CD14-positive monocyte (primary cell): ENCODE results near the gene PDE11A. TPM values are rescaled to one million over a fixed set of nuclear protein-coding genes. Genes with fewer than 3 reads are reported as not detected.

Source experiments
- DNase-seq, 3 donors: peaks; one replicate each; pipeline ENCODE4 v3.0.0-alpha.2; 2011 to 2022
- H2AFZ ChIP-seq: 2 replicates; pipeline ENCODE4 v1.6.0; 2012; ENCODE audit warnings: mild to moderate bottlenecking, low read depth, low read length, inconsistent platforms; ENCODE audit not compliant: insufficient read depth, poor library complexity, severe bottlenecking
- H3K27ac ChIP-seq, 2 donors: 1 replicate in 1 of 2; 2 replicates in 1 of 2; pipeline ENCODE4 v1.5.1; 2012 to 2013; ENCODE audit warnings: low read length in 2 of 2, control low read depth in 1 of 2, inconsistent platforms in 1 of 2, low read depth in 1 of 2, mild to moderate bottlenecking in 1 of 2
- H3K27me3 ChIP-seq, 2 donors: one replicate each; pipeline versions ENCODE4 v1.6.0 to v1.6.1; 2011 to 2013; ENCODE audit warnings: low read length in 2 of 2; ENCODE audit not compliant: control insufficient read depth in 2 of 2, insufficient read depth in 2 of 2
- H3K36me3 ChIP-seq, 2 donors: replicated peaks in 1 of 2; 1 replicate in 1 of 2; 2 replicates in 1 of 2; pipeline versions ENCODE4 v1.5.1 to v1.6.1; 2012 to 2013; ENCODE audit warnings: low read length in 2 of 2, control low read depth in 1 of 2, inconsistent platforms in 1 of 2, mild to moderate bottlenecking in 1 of 2; ENCODE audit not compliant: insufficient read depth in 2 of 2, control insufficient read depth in 1 of 2
- H3K4me1 ChIP-seq, 2 donors: 1 replicate in 1 of 2; 2 replicates in 1 of 2; pipeline versions ENCODE4 v1.5.1 to v1.6.1; 2012 to 2013; ENCODE audit warnings: low read length in 2 of 2, control low read depth in 1 of 2, inconsistent platforms in 1 of 2, mild to moderate bottlenecking in 1 of 2, moderate library complexity in 1 of 2; ENCODE audit not compliant: insufficient read depth in 2 of 2, control insufficient read depth in 1 of 2
- H3K4me2 ChIP-seq: replicated peaks from 2 replicates; pipeline ENCODE3; 2012; ENCODE audit warnings: low read length, moderate library complexity, mild to moderate bottlenecking; ENCODE audit not compliant: poor library complexity, severe bottlenecking; ENCODE audit errors: extremely low read depth
- H3K4me3 ChIP-seq, 3 experiments: fragments of 200-600 bp in 1 of 3; sonication (generic) in 1 of 3; replicated peaks in 1 of 3; 1 replicate in 2 of 3; 2 replicates in 1 of 3; pipeline ENCODE4 v1.5.1; 2011 to 2013; ENCODE audit warnings: low read length in 3 of 3, mild to moderate bottlenecking in 3 of 3, control low read depth in 2 of 3, low read depth in 2 of 3, inconsistent platforms in 1 of 3, moderate library complexity in 1 of 3
- H3K79me2 ChIP-seq: 2 replicates; pipeline ENCODE4 v1.6.0; 2012; ENCODE audit warnings: mild to moderate bottlenecking, control low read depth, inconsistent platforms, low read length, moderate library complexity; ENCODE audit not compliant: insufficient read depth
- H3K9ac ChIP-seq: 2 replicates; pipeline ENCODE4 v1.6.0; 2017; ENCODE audit warnings: low read length, mild to moderate bottlenecking; ENCODE audit not compliant: insufficient read depth, poor library complexity, severe bottlenecking
- H3K9me3 ChIP-seq, 2 donors: replicated peaks in 1 of 2; 1 replicate in 1 of 2; 2 replicates in 1 of 2; pipeline versions ENCODE4 v1.5.1 to v1.6.1; 2012 to 2013; ENCODE audit warnings: low read length in 2 of 2, control low read depth in 1 of 2; ENCODE audit not compliant: control insufficient read depth in 1 of 2, insufficient read depth in 1 of 2
- H4K20me1 ChIP-seq: 2 replicates; pipeline ENCODE4 v1.6.0; 2012; ENCODE audit warnings: mild to moderate bottlenecking, low read length, control low read depth, moderate library complexity; ENCODE audit not compliant: insufficient read depth
- H3K27ac Mint-ChIP-seq, 7 donors: one replicate each; pipeline ENCODE4 v1.8.0; 2020; ENCODE audit warnings: mild to moderate bottlenecking in 7 of 7, mixed read lengths in 7 of 7, moderate library complexity in 6 of 7, inconsistent platforms in 2 of 7
- H3K27me3 Mint-ChIP-seq, 3 donors: one replicate each; pipeline ENCODE4 v1.8.0; 2021 to 2022; ENCODE audit warnings: low read depth in 3 of 3, mild to moderate bottlenecking in 3 of 3, mixed read lengths in 3 of 3, moderate library complexity in 3 of 3, inconsistent platforms in 1 of 3
- H3K36me3 Mint-ChIP-seq, 2 donors: one replicate each; pipeline ENCODE4 v1.8.0; 2020; ENCODE audit warnings: mixed read lengths in 2 of 2, inconsistent platforms in 1 of 2, mild to moderate bottlenecking in 1 of 2
- H3K4me1 Mint-ChIP-seq: one replicate; pipeline ENCODE4 v1.8.0; 2020; ENCODE audit warnings: mild to moderate bottlenecking, mixed read lengths
- H3K4me3 Mint-ChIP-seq, 2 donors: one replicate each; pipeline ENCODE4 v1.8.0; 2020; ENCODE audit warnings: mild to moderate bottlenecking in 2 of 2, mixed read lengths in 2 of 2, moderate library complexity in 1 of 2
- H3K9me3 Mint-ChIP-seq, 7 donors: one replicate each; pipeline ENCODE4 v1.8.0; 2020 to 2022; ENCODE audit warnings: mixed read lengths in 7 of 7, mild to moderate bottlenecking in 6 of 7, moderate library complexity in 6 of 7, inconsistent platforms in 2 of 7
- CTCF ChIP-seq: fragments of 200-600 bp; IDR thresholded peaks from one replicate; pipeline ENCODE4 v1.8.0; 2022; ENCODE audit warnings: antibody characterized with exemption, mild to moderate bottlenecking
- WGBS: methylation state at CpG from one replicate; pipeline ENCODE4 v1.1.5; 2013; ENCODE audit warnings: missing lambda C conversion rate; ENCODE audit not compliant: insufficient coverage; 5-methylcytosine and 5-hydroxymethylcytosine counted together
- intact Hi-C, 2 donors: fragments of 100-400 bp; cut with micrococcal nuclease; formaldehyde crosslinking; loops; one replicate each; pipeline versions ENCODE4 v1.15.0 to v1.15.1; 2023
- polyA plus RNA-seq, 3 donors: library from polyadenylated mRNA; depleted of rRNA in 1 of 3; unstranded in 2 of 3; stranded (reverse) in 1 of 3; fragments of 300-500 nt in 2 of 3; fragments of >200 nt in 1 of 3; fragmentation: Illumina TruSeq in 2 of 3; gene quantifications; 1 replicate in 2 of 3; 2 replicates in 1 of 3; pipeline ENCODE4 v1.2.3, GENCODE V29; 2012 to 2021

PDE11A gene
- polyA plus RNA-seq, 3 donors = not detected

DNA sequence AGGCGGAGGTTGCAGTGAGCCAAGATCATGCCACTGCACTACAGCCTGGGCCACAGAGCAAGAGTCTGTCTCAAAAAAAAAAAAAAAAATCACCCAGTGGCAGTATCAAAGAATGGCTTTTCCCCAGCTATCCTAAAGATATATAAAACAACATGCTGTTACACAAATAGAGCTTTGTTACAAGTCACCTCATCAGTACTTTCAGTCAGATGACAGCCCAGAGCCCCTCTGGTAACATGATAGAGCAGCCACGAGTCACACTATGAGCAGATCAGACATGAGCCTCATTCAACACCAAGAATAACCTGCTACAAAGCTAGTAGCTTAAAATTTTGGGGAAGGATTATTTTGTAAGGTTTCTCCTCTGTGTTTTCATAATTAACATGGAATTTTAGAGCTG, 25.2 kb downstream of the PDE11A start:
- H3K9me3 ChIP-seq = no peaks in the 10 kb centered on the region
- no peaks in the 10 kb centered on the region for H3K36me3 ChIP-seq
- H3K27me3 ChIP-seq = no peaks in the 10 kb centered on the region
- H3K4me2 ChIP-seq = no peak overlapping the region
- no peak overlapping the region for H3K27ac ChIP-seq
- no peaks in the 10 kb centered on the region for H4K20me1 ChIP-seq
- H3K9me3 Mint-ChIP-seq = peaks cover 0 to 10% (median 7%) of the 10 kb centered on the region in 7 donors
- no peaks in the 10 kb centered on the region for H3K36me3 Mint-ChIP-seq
- H3K4me1 ChIP-seq = no peaks in the 10 kb centered on the region
- no peaks in the 10 kb centered on the region for H3K79me2 ChIP-seq
- 100% methylated on average over 1 of the region's 2 CpGs for WGBS
- no peak overlapping the region for H3K9ac ChIP-seq
- no peak overlapping the region for H3K4me3 ChIP-seq
- DNase-seq = no peak
- H3K27ac Mint-ChIP-seq = no peak overlapping the region
- H2AFZ ChIP-seq = no peak overlapping the region
- no peaks in the 10 kb centered on the region for H3K4me1 Mint-ChIP-seq
- intact Hi-C loops = no loop called here
- peaks cover 0 to 2% (median 1%) of the 10 kb centered on the region in 3 donors for H3K27me3 Mint-ChIP-seq
- no peak for TF ChIP-seq CTCF
- H3K4me3 Mint-ChIP-seq = no peak overlapping the region

- no peaks in the 10 kb centered on the region for H3K36me3 Mint-ChIP-seq
- Histone ChIP-seq H3K27ac (no peak overlapping the region), H3K36me3 (no peaks in the 10 kb centered on the region), H2AFZ (no peak overlapping the region), H3K4me1 (no peaks in the 10 kb centered on the region), H3K4me2 (no peak overlapping the region), H3K4me3 (no peak overlapping the region), H3K79me2 (no peaks in the 10 kb centered on the region), H3K9me3 (no peaks in the 10 kb centered on the region), H4K20me1 (no peaks in the 10 kb centered on the region), H3K9ac (no peak overlapping the region), H3K27me3 (no peaks in the 10 kb centered on the region)
- TF ChIP-seq CTCF = no peak
- intact Hi-C loops = no loop called here
- H3K4me3 Mint-ChIP-seq = no peak overlapping the region
- DNase-seq = no peak
- no peaks in the 10 kb centered on the region for H3K4me1 Mint-ChIP-seq
- H3K27me3 Mint-ChIP-seq = peaks cover 0 to 1% (median 0%) of the 10 kb centered on the region in 3 donors
- no peak overlapping the region for H3K27ac Mint-ChIP-seq
- H3K9me3 Mint-ChIP-seq = peaks cover 0 to 7% (median 3%) of the 10 kb centered on the region in 7 donors
- no CpG with 5 or more reads among the region's 1 CpG for WGBS
Observed at GRCh38 chr2:178044836-178045235, 27.7 kb downstream of the PDE11A start.
